ENCODE data around the gene C1QL2. TPM values are rescaled to one million over a fixed set of nuclear protein-coding genes. Genes with fewer than 3 reads are reported as not detected.

Gene C1QL2
- total RNA-seq, 1 experiment from 2014 or later, result not detected

- ATAC-seq, result no peak
- H3K4me1 ChIP-seq (ENCODE audit: control insufficient read depth in 1 of 2, insufficient read depth in 2 of 2, low read length in 2 of 2), result no peaks in the 10 kb centered on the region
- H3K4me2 ChIP-seq (ENCODE audit: low read length), result no peak overlapping the region
- H3K9me3 ChIP-seq (ENCODE audit: control insufficient read depth in 1 of 2, insufficient read depth in 1 of 2, low read depth in 1 of 2, low read length in 2 of 2), result no peaks in the 10 kb centered on the region
- H3K9me2 ChIP-seq (ENCODE audit: insufficient read depth), result no peaks in the 10 kb centered on the region
- H2AFZ ChIP-seq (ENCODE audit: low read depth, low read length, poor library complexity, severe bottlenecking), result no peak overlapping the region
- CTCF ChIA-PET, result no interaction called here
- H3K27ac ChIP-seq (ENCODE audit: low read depth, low read length), result no peak overlapping the region
- no peaks in the 10 kb centered on the region for H3K79me2 ChIP-seq (ENCODE audit: insufficient read depth, low read length)
- BruUV-seq (replicated peaks), result no TSS peak
- RAD21 ChIA-PET (ENCODE audit: low non-redundant PET in 1 of 2, low total read pairs in 2 of 2, uncharacterized antibody in 2 of 2, unreplicated experiment in 2 of 2), result no interaction called here
- no peaks in the 10 kb centered on the region for H4K20me1 ChIP-seq (ENCODE audit: insufficient read depth)
- DNase-seq (ENCODE audit: low read depth, low spot score), result no peak
- no peaks in the 10 kb centered on the region for H3K36me3 ChIP-seq (ENCODE audit: control insufficient read depth in 1 of 2, insufficient read depth in 2 of 2, low read length in 2 of 2)
- H3K4me3 ChIP-seq (replicated peaks in 1 of 2; ENCODE audit: low read depth in 1 of 2, low read length in 2 of 2), result no peak overlapping the region
- intact Hi-C loops (cut with micrococcal nuclease), result no loop called here
- peaks cover 48% of the 10 kb centered on the region; the same call in 1 of the 2 replicates for H3K27me3 ChIP-seq (ENCODE audit: insufficient read depth, low read length)
- POLR2A ChIA-PET, result no interaction called here
- no peak overlapping the region for H3K9ac ChIP-seq (ENCODE audit: low read length)
- no peak for TF ChIP-seq CEBPB (IDR thresholded peaks at IDR 0.05; ENCODE audit: low read depth)
- no peak for TF ChIP-seq EZH2 (IDR thresholded peaks at IDR 0.05)
- TF ChIP-seq REST (IDR thresholded peaks at IDR 0.05; ENCODE audit: low read depth), result no peak
- TF ChIP-seq YY1 (IDR thresholded peaks at IDR 0.05; ENCODE audit: extremely low read depth, insufficient replicate concordance, low read depth, low read length), result no peak
- no peak for TF ChIP-seq CBX3 (IDR thresholded peaks at IDR 0.05; ENCODE audit: low read depth)
- TF ChIP-seq SIN3A (IDR thresholded peaks at IDR 0.05; ENCODE audit: low read depth), result no peak
- no peak for TF ChIP-seq EZH2phosphoT487 (IDR thresholded peaks at IDR 0.05; ENCODE audit: borderline replicate concordance)
- TF ChIP-seq POLR2AphosphoS5 (IDR thresholded peaks at IDR 0.05; ENCODE audit: low read depth, low read length), result no peak
- TF ChIP-seq, protein P1, sequence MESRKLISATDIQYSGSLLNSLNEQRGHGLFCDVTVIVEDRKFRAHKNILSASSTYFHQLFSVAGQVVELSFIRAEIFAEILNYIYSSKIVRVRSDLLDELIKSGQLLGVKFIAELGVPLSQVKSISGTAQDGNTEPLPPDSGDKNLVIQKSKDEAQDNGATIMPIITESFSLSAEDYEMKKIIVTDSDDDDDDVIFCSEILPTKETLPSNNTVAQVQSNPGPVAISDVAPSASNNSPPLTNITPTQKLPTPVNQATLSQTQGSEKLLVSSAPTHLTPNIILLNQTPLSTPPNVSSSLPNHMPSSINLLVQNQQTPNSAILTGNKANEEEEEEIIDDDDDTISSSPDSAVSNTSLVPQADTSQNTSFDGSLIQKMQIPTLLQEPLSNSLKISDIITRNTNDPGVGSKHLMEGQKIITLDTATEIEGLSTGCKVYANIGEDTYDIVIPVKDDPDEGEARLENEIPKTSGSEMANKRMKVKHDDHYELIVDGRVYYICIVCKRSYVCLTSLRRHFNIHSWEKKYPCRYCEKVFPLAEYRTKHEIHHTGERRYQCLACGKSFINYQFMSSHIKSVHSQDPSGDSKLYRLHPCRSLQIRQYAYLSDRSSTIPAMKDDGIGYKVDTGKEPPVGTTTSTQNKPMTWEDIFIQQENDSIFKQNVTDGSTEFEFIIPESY (IDR thresholded peaks at IDR 0.05; ENCODE audit: extremely low read depth, insufficient replicate concordance, low read length), result no peak
- TF ChIP-seq SRF (IDR thresholded peaks at IDR 0.05; ENCODE audit: low read depth), result no peak
- TF ChIP-seq POLR2A (IDR thresholded peaks at IDR 0.05; ENCODE audit: borderline replicate concordance, extremely low read depth, insufficient read depth, insufficient read length), result no peak
- no peak for TF ChIP-seq ZFX (IDR thresholded peaks at IDR 0.05)
- TF ChIP-seq FOSL1 (IDR thresholded peaks at IDR 0.05; ENCODE audit: low read depth), result no peak
- TF ChIP-seq EGR1 (IDR thresholded peaks at IDR 0.05; ENCODE audit: low read depth), result no peak
- TF ChIP-seq ELF1 (IDR thresholded peaks at IDR 0.05; ENCODE audit: borderline replicate concordance, low read depth), result no peak
- TF ChIP-seq JUND (IDR thresholded peaks at IDR 0.05), result no peak
- TF ChIP-seq RAD21 (IDR thresholded peaks at IDR 0.05; ENCODE audit: low read depth), result no peak
- TF ChIP-seq SP1 (IDR thresholded peaks at IDR 0.05; ENCODE audit: low read depth), result no peak
- TF ChIP-seq, protein P2, sequence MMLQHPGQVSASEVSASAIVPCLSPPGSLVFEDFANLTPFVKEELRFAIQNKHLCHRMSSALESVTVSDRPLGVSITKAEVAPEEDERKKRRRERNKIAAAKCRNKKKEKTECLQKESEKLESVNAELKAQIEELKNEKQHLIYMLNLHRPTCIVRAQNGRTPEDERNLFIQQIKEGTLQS (IDR thresholded peaks at IDR 0.05), result no peak
Observed at GRCh38 chr2:119197529-119198239, 39.1 kb upstream of the C1QL2 start.
